IMR-90 (cell line): Measurements from ENCODE around the gene C2orf49. TPM values are rescaled to one million over a fixed set of nuclear protein-coding genes. Genes with fewer than 3 reads are reported as not detected.

Experiments used
- ATAC-seq: fragments of 200-7000 bp; cut with Tn5 transposase; 2 replicates; pipeline ENCODE4 v1.9.1; 2020; ENCODE audit warnings: low read depth, mild to moderate bottlenecking, moderate library complexity
- BruUV-seq: library from RNA; stranded (reverse); fragments of 400-500 nt; replicated peaks from 2 replicates; lab custom pipeline; 2021; lab: Mats Ljungman, UMichigan
- CTCF ChIA-PET: fragments of 300-600 bp; formaldehyde crosslinking; extraction: SDS; loops from one replicate; lab custom pipeline; 2021; ENCODE audit warnings: antibody characterized with exemption; lab: Yijun Ruan, JAX
- POLR2A ChIA-PET: fragments of 300-600 bp; sonication (Branson Sonifier 250); formaldehyde crosslinking; loops from one replicate; lab custom pipeline; 2022; ENCODE audit warnings: antibody characterized with exemption; ENCODE audit not compliant: unreplicated experiment; lab: Charles Lee
- DNase-seq: peaks from one replicate; pipeline ENCODE4 v3.0.0; 2013
- H2AFZ ChIP-seq: replicated peaks from 2 replicates; pipeline ENCODE3; 2013; ENCODE audit warnings: low read length, mild to moderate bottlenecking; ENCODE audit not compliant: poor library complexity
- H2AK5ac ChIP-seq: 2 replicates; pipeline ENCODE4 v1.6.1; 2013; ENCODE audit warnings: low read depth, low read length, inconsistent platforms
- H2AK9ac ChIP-seq: replicated peaks from 2 replicates; pipeline ENCODE3; 2013; ENCODE audit warnings: mild to moderate bottlenecking, low read depth, low read length, moderate library complexity; ENCODE audit not compliant: poor library complexity
- H2BK120ac ChIP-seq: 2 replicates; pipeline ENCODE4 v1.6.1; 2013; ENCODE audit warnings: low read depth, low read length, inconsistent platforms
- H2BK15ac ChIP-seq: 3 replicates; pipeline ENCODE4 v1.6.1; 2013; ENCODE audit warnings: low read depth, low read length, inconsistent platforms
- H2BK20ac ChIP-seq: 2 replicates; pipeline ENCODE4 v1.6.1; 2013; ENCODE audit warnings: low read depth, mild to moderate bottlenecking, inconsistent platforms, low read length, moderate library complexity
- H2BK5ac ChIP-seq: 2 replicates; pipeline ENCODE4 v1.6.1; 2013; ENCODE audit warnings: mild to moderate bottlenecking, low read depth, low read length, inconsistent platforms; ENCODE audit not compliant: poor library complexity, severe bottlenecking
- H3K14ac ChIP-seq: replicated peaks from 2 replicates; pipeline ENCODE4 v1.6.1; 2013; ENCODE audit warnings: low read depth, low read length, inconsistent platforms
- H3K18ac ChIP-seq: 2 replicates; pipeline ENCODE4 v1.6.1; 2013; ENCODE audit warnings: low read depth, low read length, control low read depth
- H3K23ac ChIP-seq: 2 replicates; pipeline ENCODE4 v1.6.1; 2013; ENCODE audit warnings: low read depth, low read length, inconsistent platforms
- H3K27ac ChIP-seq: 2 replicates; pipeline ENCODE4 v1.5.1; 2013; ENCODE audit warnings: mild to moderate bottlenecking, control low read depth, low read length; ENCODE audit not compliant: insufficient read depth
- H3K27me3 ChIP-seq: 2 replicates; pipeline ENCODE4 v1.6.1; 2013; ENCODE audit warnings: low read length; ENCODE audit not compliant: control insufficient read depth, insufficient read depth
- H3K36me3 ChIP-seq: 2 replicates; pipeline ENCODE4 v1.6.1; 2013; ENCODE audit warnings: low read length, mixed read lengths; ENCODE audit not compliant: control insufficient read depth, insufficient read depth
- H3K4ac ChIP-seq: 2 replicates; pipeline ENCODE4 v1.6.1; 2013; ENCODE audit warnings: low read depth, low read length, inconsistent platforms
- H3K4me1 ChIP-seq: 2 replicates; pipeline ENCODE4 v1.6.1; 2013; ENCODE audit warnings: low read length, mixed read lengths; ENCODE audit not compliant: control insufficient read depth, insufficient read depth
- H3K4me2 ChIP-seq: 2 replicates; pipeline ENCODE4 v1.6.1; 2013; ENCODE audit warnings: low read depth, mild to moderate bottlenecking, control low read depth, low read length, moderate library complexity
- H3K4me3 ChIP-seq: 2 replicates; pipeline ENCODE4 v1.5.1; 2013; ENCODE audit warnings: low read depth, mild to moderate bottlenecking, control low read depth, low read length, moderate library complexity; ENCODE audit not compliant: insufficient read depth
- H3K56ac ChIP-seq: 2 replicates; pipeline ENCODE4 v1.6.1; 2013; ENCODE audit warnings: low read length, inconsistent platforms; ENCODE audit not compliant: insufficient read depth; ENCODE audit errors: extremely low read depth
- H3K79me1 ChIP-seq, 2 experiments: 2 replicates each; pipeline ENCODE4 v1.6.1; 2013; ENCODE audit warnings: low read length in 2 of 2, inconsistent platforms in 1 of 2, low read depth in 1 of 2
- H3K9ac ChIP-seq: 2 replicates; pipeline ENCODE4 v1.6.1; 2013; ENCODE audit warnings: low read depth, low read length, control low read depth
- H3K9me1 ChIP-seq: 2 replicates; pipeline ENCODE4 v1.6.1; 2013; ENCODE audit warnings: low read length, inconsistent platforms; ENCODE audit not compliant: insufficient read depth
- H3K9me3 ChIP-seq: 2 replicates; pipeline ENCODE4 v1.6.1; 2013; ENCODE audit warnings: low read length; ENCODE audit not compliant: control insufficient read depth, insufficient read depth
- H4K20me1 ChIP-seq: 2 replicates; pipeline ENCODE4 v1.6.1; 2013; ENCODE audit warnings: low read length, inconsistent platforms; ENCODE audit not compliant: insufficient read depth
- H4K5ac ChIP-seq: 2 replicates; pipeline ENCODE4 v1.6.1; 2013; ENCODE audit warnings: mild to moderate bottlenecking, low read depth, low read length, control low read depth
- H4K8ac ChIP-seq, 2 experiments: 2 replicates each; pipeline ENCODE4 v1.6.1; 2013; ENCODE audit warnings: low read depth in 2 of 2, low read length in 2 of 2, control low read depth in 1 of 2, inconsistent platforms in 1 of 2
- H4K91ac ChIP-seq: 2 replicates; pipeline ENCODE4 v1.6.1; 2013; ENCODE audit warnings: low read depth, low read length, inconsistent platforms; ENCODE audit not compliant: insufficient read depth
- CHD1 ChIP-seq: IDR thresholded peaks from 2 replicates; pipeline ENCODE4 v1.6.1; 2012; ENCODE audit warnings: low read depth, low read length, improper control_type of control experiment
- CTCF ChIP-seq: conservative IDR thresholded peaks from 2 replicates; pipeline ENCODE4 v1.5.1; 2012; ENCODE audit warnings: mild to moderate bottlenecking, low read depth, low read length, improper control_type of control experiment
- MAFK ChIP-seq: IDR thresholded peaks from 2 replicates; pipeline ENCODE4 v1.6.1; 2012; ENCODE audit warnings: low read depth, low read length, improper control_type of control experiment
- POLR2A ChIP-seq: IDR thresholded peaks from 2 replicates; pipeline ENCODE4 v1.6.1; 2012; ENCODE audit warnings: mild to moderate bottlenecking, low read depth, low read length
- WGBS, 2 experiments: methylation state at CpG; one replicate each; pipeline versions ENCODE4 v1.1.5 to v1.1.7; 2013; ENCODE audit warnings: missing lambda C conversion rate in 2 of 2; ENCODE audit not compliant: insufficient read length in 1 of 2; ENCODE audit errors: extremely low coverage in 2 of 2; 5-methylcytosine and 5-hydroxymethylcytosine counted together
- dilution Hi-C: fragments of 300-500 bp; cut with HindIII; formaldehyde crosslinking; loops from one replicate; pipeline ENCODE4 v1.14.3; 2018; ENCODE audit warnings: low sequenced_read_pairs; ENCODE audit not compliant: unreplicated experiment
- in situ Hi-C: fragments of 300-500 bp; cut with MboI; formaldehyde crosslinking; loops from 3 replicates; pipeline ENCODE4 v1.14.3; 2019; ENCODE audit warnings: low sequenced_read_pairs, inconsistent platforms, mixed read lengths
- intact Hi-C: fragments of 100-400 bp; cut with micrococcal nuclease; formaldehyde crosslinking; loops from 2 replicates; pipeline ENCODE4 v1.10.0; 2022
- polyA plus RNA-seq, 3 experiments: library from polyadenylated mRNA; depleted of rRNA; stranded (reverse); fragments of >200 nt; gene quantifications; 2 replicates each; pipeline ENCODE4 v1.2.3, GENCODE V29; 2012; ENCODE audit warnings: low replicate concordance in 1 of 3
- total RNA-seq: library from RNA; depleted of rRNA; stranded (reverse); fragments of >200 nt; gene quantifications from 2 replicates; pipeline ENCODE4 v1.2.3, GENCODE V29; 2012

Gene C2orf49
- total and polyA plus RNA-seq, 2 of the 4 experiments (the other 2 are of a cell fraction), result 3.8 to 8.5 TPM

GRCh38 chr2:105307550-105307949 is 29.8 kb upstream of the C2orf49 start:
- Histone ChIP-seq H2BK20ac (no peak overlapping the region), H3K4ac (no peak overlapping the region), H4K20me1 (peaks cover 35% of the 10 kb centered on the region; the same call in 1 of the 2 replicates), H3K9ac (no peak overlapping the region), H3K4me2 (no peak overlapping the region), H3K56ac (no peak overlapping the region), H3K9me1 (0 out of 2 replicates have a peak, but pooled peaks cover 7% of the 10 kb centered on the region), H3K23ac (no peak overlapping the region), H2AK9ac (no peak overlapping the region), H3K27me3 (no peaks in the 10 kb centered on the region), H2AK5ac (no peak overlapping the region), H2BK5ac (no peak overlapping the region), H4K8ac (no peak overlapping the region), H4K91ac (no peak overlapping the region), H3K14ac (no peak overlapping the region), H3K4me1 (no peaks in the 10 kb centered on the region; the same call in 1 of the 2 replicates), H2BK120ac (no peak overlapping the region), H4K5ac (no peak overlapping the region), H3K27ac (no peak overlapping the region), H2BK15ac (no peak overlapping the region), H3K9me3 (no peaks in the 10 kb centered on the region), H3K4me3 (no peak overlapping the region), H3K36me3 (peaks cover 18% of the 10 kb centered on the region), H3K18ac (no peak overlapping the region), H3K79me1 (peaks cover 17 to 32% of the 10 kb centered on the region in 2 experiments), H2AFZ (no peak overlapping the region)
- no TSS peak for BruUV-seq
- intact Hi-C loops (no loop called here), in situ Hi-C loops (no loop called here), dilution Hi-C loops (no loop called here)
- TF ChIP-seq CHD1, result no peak
- TF ChIP-seq POLR2A, result no peak
- no peak for TF ChIP-seq CTCF
- TF ChIP-seq MAFK, result no peak
- 93% methylated on average over 5 of the region's 19 CpGs; no CpG with 5 or more reads in 1 of the 2 experiments for WGBS, 2 experiments
- DNase-seq (no peak), ATAC-seq (no peak)
- ChIA-PET CTCF (no interaction called here), POLR2A (no interaction called here)
